Vein endothelial cell (primary cell): Measurements from ENCODE around the gene DLL3. TPM values are rescaled to one million over a fixed set of nuclear protein-coding genes. Genes with fewer than 3 reads are reported as not detected.

ENCODE experiments used
- total RNA-seq: library from RNA; depleted of rRNA; stranded (reverse); fragments of >200 nt; gene quantifications from 2 replicates; pipeline ENCODE4 v1.2.3, GENCODE V29; 2012

DLL3 gene, protein sequence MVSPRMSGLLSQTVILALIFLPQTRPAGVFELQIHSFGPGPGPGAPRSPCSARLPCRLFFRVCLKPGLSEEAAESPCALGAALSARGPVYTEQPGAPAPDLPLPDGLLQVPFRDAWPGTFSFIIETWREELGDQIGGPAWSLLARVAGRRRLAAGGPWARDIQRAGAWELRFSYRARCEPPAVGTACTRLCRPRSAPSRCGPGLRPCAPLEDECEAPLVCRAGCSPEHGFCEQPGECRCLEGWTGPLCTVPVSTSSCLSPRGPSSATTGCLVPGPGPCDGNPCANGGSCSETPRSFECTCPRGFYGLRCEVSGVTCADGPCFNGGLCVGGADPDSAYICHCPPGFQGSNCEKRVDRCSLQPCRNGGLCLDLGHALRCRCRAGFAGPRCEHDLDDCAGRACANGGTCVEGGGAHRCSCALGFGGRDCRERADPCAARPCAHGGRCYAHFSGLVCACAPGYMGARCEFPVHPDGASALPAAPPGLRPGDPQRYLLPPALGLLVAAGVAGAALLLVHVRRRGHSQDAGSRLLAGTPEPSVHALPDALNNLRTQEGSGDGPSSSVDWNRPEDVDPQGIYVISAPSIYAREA
- total RNA-seq = 0.29 and 0.65 TPM in 2 replicates

DNA sequence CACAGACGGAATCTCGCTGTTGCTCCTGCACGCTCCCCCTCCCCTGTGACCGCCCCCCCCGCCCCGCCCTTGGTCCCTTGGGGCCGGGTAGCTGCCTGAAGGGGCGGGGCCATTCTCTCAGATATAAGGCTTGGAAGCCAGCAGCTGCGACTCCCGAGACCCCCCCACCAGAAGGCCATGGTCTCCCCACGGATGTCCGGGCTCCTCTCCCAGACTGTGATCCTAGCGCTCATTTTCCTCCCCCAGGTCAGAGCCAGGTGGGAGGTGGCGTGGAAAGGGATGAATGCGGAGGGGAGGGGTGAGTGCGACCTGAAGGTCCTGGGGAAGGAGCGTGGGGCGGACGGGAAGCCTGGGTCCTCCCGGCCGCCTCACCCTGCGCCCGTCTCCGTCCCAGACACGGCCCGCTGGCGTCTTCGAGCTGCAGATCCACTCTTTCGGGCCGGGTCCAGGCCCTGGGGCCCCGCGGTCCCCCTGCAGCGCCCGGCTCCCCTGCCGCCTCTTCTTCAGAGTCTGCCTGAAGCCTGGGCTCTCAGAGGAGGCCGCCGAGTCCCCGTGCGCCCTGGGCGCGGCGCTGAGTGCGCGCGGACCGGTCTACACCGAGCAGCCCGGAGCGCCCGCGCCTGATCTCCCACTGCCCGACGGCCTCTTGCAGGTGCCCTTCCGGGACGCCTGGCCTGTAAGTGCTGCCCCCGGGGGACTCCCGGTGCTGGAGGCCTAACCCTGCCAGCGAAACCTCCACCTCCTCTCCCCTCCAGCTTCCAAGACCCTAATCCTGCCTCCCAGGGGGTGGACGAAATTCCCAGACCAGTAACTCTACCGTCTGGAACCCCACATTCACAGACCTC is at the start of gene DLL3:
TSS of gene DLL3 (plus strand) at position 150 of the 845 bp plus-strand sequence. CDS start at position 178, 28 bp downstream.

DNA sequence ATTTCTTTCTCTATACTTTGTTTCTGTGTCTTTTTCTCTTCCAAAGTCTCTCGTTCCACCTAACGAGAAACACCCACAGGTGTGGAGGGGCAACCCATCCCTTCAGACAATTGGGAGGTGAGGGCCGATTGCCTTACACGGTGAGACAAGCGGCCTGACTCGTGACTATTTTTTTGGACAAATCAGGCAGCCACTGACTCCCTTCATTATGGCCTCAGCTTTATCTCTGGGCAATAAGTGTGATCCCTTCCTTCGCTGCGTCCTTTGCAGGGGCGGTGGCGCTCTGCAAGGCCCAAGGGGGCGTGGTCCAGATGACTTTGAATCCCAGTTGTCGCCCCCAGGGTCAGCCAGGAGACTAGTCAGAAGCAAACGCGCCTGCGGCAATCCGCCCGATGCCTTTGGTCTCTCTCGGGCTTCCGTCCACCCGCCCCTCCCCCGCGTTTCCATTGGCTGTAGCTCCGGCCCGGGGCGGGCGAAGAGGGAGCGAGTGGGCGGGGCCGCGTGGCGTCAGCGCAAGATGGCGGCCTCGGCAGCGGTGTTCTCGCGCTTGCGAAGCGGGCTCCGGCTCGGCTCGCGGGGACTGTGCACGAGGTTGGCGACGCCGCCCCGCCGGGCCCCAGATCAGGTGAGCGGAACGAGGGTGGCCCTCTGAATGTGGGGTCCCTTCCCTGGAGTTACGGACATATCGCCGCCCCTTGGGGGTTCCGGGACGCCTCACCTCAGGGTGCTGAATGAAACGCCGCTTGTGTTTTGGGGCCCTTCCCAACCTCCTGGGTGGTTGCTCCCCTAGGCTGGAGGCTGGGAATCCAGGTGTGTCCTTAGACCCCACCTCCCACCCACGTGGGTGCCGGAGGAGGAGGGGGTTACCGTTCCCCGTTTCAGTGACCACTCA is 18.2 kb upstream of the DLL3 start, which contains the start of gene TIMM50:
TSS of gene TIMM50 (plus strand) at position 502 of the 892 bp plus-strand sequence. CDS start at position 518, 16 bp downstream.

DNA sequence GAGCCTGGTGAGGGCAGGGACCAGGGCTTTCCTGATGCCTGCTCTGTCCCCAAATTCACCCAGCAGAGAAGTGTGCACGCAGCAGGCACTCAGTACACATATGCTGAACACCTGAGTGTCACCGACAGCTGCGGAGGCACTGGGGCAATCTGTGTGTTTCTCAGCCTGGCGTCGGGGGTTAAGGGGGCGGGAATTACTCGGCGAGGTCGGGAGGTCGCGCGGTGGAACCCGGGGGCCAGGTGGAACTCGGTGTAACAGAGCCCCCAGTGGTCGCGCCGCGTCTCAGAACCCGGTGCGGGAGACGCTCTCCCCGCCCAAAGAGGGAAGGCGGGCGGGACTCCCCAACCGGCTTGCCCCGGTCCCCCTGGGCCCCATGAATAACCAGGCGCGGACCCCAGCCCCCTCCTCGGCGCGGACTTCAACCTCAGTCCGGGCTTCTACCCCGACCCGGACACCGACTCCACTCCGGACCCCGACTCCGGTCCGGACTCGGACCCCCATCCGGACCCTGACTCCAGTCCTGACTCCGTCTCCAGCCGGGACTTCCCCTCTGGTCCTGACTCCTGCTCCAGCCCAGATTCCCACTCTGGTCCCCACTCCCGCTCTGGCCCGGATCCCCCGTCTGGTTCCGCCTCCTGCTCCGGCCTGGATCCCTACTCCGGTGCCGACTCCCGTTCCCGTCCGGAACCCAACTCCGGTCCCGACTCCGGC is 16.2 kb downstream of the DLL3 start, which contains the start of gene SELENOV:
TSS of gene SELENOV (plus strand) at position 300 of the 711 bp plus-strand sequence. CDS start at position 374, 74 bp downstream.

DNA sequence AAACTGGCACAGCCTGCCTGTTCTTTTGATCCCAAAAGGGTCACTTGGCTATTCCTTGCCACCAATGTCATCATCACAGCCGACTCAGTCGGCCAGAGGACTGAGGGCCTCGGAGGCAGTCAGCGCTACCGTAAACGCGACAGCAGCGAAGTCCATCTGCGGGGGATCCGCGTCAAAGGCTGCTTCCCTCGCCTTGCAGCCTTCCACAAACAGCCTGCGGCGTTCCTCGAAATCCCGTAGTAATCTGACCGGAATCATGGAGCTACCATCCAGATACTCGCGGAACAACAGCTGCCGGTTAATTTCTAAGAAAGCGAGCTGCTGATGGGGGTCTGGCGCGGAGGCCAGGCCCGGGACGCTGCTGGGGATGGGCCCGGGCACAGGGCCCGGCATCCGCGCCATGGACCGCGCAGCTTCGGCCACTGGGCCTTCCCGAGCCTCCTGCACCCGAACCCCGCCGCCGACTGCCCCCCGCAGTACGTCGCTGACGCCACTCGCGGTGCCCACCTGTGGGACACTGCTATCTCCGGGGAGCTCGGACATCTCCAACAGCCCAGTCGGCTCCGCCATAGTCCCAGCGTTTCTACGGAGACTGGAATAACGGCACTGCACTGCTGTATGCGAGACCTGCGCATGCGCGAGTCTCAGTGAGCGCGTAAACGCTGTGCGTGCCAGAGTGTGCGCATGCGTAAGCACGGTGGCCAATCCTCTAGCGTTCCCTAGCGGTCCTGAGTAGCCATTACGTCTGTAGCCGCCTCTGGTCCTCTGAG is 33.7 kb downstream of the DLL3 start, which contains the start of gene EID2B:
TSS of gene EID2B (minus strand) at position 620 of the 770 bp plus-strand sequence. CDS start at position 570, 50 bp downstream.

DNA sequence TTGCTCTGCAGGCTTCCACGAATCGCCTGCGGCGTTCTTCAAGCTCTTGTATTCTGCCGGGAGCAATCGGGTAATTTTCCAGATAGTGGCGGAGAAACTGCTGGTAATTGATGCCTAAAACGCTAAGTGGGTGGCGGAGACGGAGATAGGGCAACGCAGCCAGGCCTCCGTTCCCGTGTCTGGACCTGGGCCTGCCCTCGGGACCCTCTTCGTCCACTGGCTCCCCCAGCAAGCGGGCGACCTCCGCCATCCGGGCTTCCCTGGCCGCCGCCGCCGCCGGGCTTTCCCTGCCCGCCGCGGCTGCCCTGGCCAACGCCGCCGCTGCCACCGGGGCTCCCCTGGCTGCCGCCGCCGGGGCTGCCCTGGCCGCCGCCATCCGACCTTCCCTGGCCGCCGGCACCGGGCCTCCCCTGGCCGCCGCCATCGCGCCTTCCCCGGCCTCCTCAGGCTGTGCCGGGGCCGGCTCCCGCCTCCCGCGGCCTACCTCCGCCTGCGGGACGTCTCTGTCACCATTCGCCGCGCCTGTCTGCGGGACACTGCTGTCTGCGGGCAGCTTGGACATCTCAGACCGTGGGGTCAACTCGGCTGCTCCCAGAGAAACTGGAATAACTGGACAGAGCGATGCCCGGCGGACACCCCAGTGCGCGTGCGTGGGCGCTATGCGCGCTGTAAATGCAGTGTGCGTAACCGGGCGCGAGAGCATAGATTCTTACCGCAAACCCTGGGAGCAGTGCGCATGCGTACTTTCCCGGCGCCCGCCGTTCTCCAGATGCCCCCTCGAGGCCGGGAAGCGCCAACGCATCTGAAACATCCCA is 41.0 kb downstream of the DLL3 start, which contains the start of gene EID2:
TSS of gene EID2 (minus strand) at position 644 of the 815 bp plus-strand sequence. CDS start at position 562, 82 bp downstream.

Other genes starting within 250 kb of the DLL3 start
- not detected in 2 replicates for gene IFNL2, start 230.6 kb upstream of the DLL3 start, total RNA-seq
- not detected in 2 replicates for gene IFNL1, start 202.5 kb upstream of the DLL3 start, total RNA-seq
- 0.29 and 0.65 TPM in 2 replicates for gene LRFN1, start 178.1 kb upstream of the DLL3 start, total RNA-seq
- gene GMFG, start 162.9 kb upstream of the DLL3 start, total RNA-seq = 51.9 and 70.2 TPM in 2 replicates
- 64.7 and 68.9 TPM in 2 replicates for gene SAMD4B, start 156.5 kb upstream of the DLL3 start, total RNA-seq
- 29.8 and 32.0 TPM in 2 replicates for gene PAF1, start 107.8 kb upstream of the DLL3 start, total RNA-seq
- gene MED29, start 107.6 kb upstream of the DLL3 start, total RNA-seq = 17.3 and 24.2 TPM in 2 replicates
- gene ZFP36, start 92.1 kb upstream of the DLL3 start, total RNA-seq = 2.9 and 3.2 TPM in 2 replicates
- 31.7 and 36.9 TPM in 2 replicates for gene PLEKHG2, start 86.3 kb upstream of the DLL3 start, total RNA-seq
- 47.4 and 84.9 TPM in 2 replicates for gene RPS16, start 63.0 kb upstream of the DLL3 start, total RNA-seq
- gene SUPT5H, start 53.4 kb upstream of the DLL3 start, total RNA-seq = 85.1 and 98.3 TPM in 2 replicates
- 55.0 and 57.8 TPM in 2 replicates for gene TIMM50, start 18.1 kb upstream of the DLL3 start, total RNA-seq
- gene SELENOV, start 16.2 kb downstream of the DLL3 start, total RNA-seq = not detected in 2 replicates
- 2.0 and 4.6 TPM in 2 replicates for gene EID2B, start 33.9 kb downstream of the DLL3 start, total RNA-seq
- gene EID2, start 41.2 kb downstream of the DLL3 start, total RNA-seq = 9.6 and 11.8 TPM in 2 replicates
- not detected in 2 replicates for gene LGALS13, start 103.6 kb downstream of the DLL3 start, total RNA-seq
- gene LGALS16, start 157.0 kb downstream of the DLL3 start, total RNA-seq = not detected in 2 replicates
- not detected in 2 replicates for gene LGALS14, start 205.5 kb downstream of the DLL3 start, total RNA-seq
- not detected in 2 replicates for gene CLC, start 239.1 kb downstream of the DLL3 start, total RNA-seq